Activated CD8-positive, alpha-beta T cell treated with anti-CD3 and anti-CD28 coated beads for 36 hours (primary cell): ENCODE measurements around the gene SYNDIG1. TPM values are rescaled to one million over a fixed set of nuclear protein-coding genes. Genes with fewer than 3 reads are reported as not detected.

Source experiments
- ATAC-seq: fragments of 200-7000 bp; cut with Tn5 transposase; one replicate; pipeline ENCODE4 v1.10.0; 2021; ENCODE audit warnings: mild to moderate bottlenecking, moderate library complexity
- CTCF ChIA-PET: fragments of 350-600 bp; sonication (Branson Sonifier 250); formaldehyde crosslinking; loops from one replicate; lab custom pipeline; 2021; ENCODE audit warnings: antibody characterized with exemption; lab: Charles Lee
- POLR2A ChIA-PET: fragments of 350-600 bp; sonication (Branson Sonifier 250); formaldehyde crosslinking; loops from one replicate; lab custom pipeline; 2021; ENCODE audit warnings: antibody characterized with exemption; lab: Charles Lee
- DNase-seq: peaks from one replicate; pipeline ENCODE4 v3.0.0-alpha.2; 2020
- H3K27ac Mint-ChIP-seq: one replicate; pipeline ENCODE4 v1.8.0; 2021; ENCODE audit warnings: mild to moderate bottlenecking, mixed read lengths
- H3K27me3 Mint-ChIP-seq: one replicate; pipeline ENCODE4 v1.8.0; 2021; ENCODE audit warnings: mixed read lengths
- H3K36me3 Mint-ChIP-seq: one replicate; pipeline ENCODE4 v1.8.0; 2021; ENCODE audit warnings: low read depth, mixed read lengths
- H3K4me1 Mint-ChIP-seq: one replicate; pipeline ENCODE4 v1.8.0; 2021; ENCODE audit warnings: low read depth, mixed read lengths
- H3K4me3 Mint-ChIP-seq: one replicate; pipeline ENCODE4 v1.8.0; 2021; ENCODE audit warnings: mild to moderate bottlenecking, moderate library complexity, mixed read lengths
- H3K9me3 Mint-ChIP-seq: one replicate; pipeline ENCODE4 v1.8.0; 2021; ENCODE audit warnings: mixed read lengths
- CTCF ChIP-seq: fragments of 200-600 bp; IDR thresholded peaks from one replicate; pipeline ENCODE4 v1.8.0; 2022; ENCODE audit warnings: antibody characterized with exemption, mild to moderate bottlenecking
- intact Hi-C: fragments of 100-400 bp; cut with micrococcal nuclease; formaldehyde crosslinking; loops from one replicate; pipeline ENCODE4 v1.10.0; 2022
- total RNA-seq, 2 experiments: library from RNA; stranded (reverse); gene quantifications; one replicate each; pipeline ENCODE4 v1.2.3, GENCODE V29; 2021

The SYNDIG1 gene
- total RNA-seq, 2 experiments from 2014 or later, result not detected

GRCh38 chr20:24465159-24465558 lies 4.3 kb upstream of the SYNDIG1 start:
- Mint-ChIP-seq H3K27me3 (peaks cover 17% of the 10 kb centered on the region), H3K4me3 (no peak overlapping the region), H3K9me3 (no peaks in the 10 kb centered on the region), H3K27ac (no peak overlapping the region), H3K36me3 (no peaks in the 10 kb centered on the region), H3K4me1 (no peaks in the 10 kb centered on the region)
- DNase-seq, result no peak
- CTCF ChIA-PET, result no interaction called here
- ATAC-seq, result no peak
- POLR2A ChIA-PET, result interaction anchor here (0.6 kb wide), 1 partner anchor 190 kb away, joined by 3 read pairs; no protein-coding TSS in a partner anchor
- no peak for TF ChIP-seq CTCF
- intact Hi-C loops, result no loop called here

- H3K27me3 Mint-ChIP-seq, result peaks cover 21% of the 10 kb centered on the region
- intact Hi-C loops, result no loop called here
- TF ChIP-seq CTCF, result no peak
- ATAC-seq, result no peak
- DNase-seq, result no peak
- H3K4me1 Mint-ChIP-seq, result peaks cover 1% of the 10 kb centered on the region
- CTCF ChIA-PET, result no interaction called here
- no peak overlapping the region for H3K4me3 Mint-ChIP-seq
- H3K9me3 Mint-ChIP-seq, result no peaks in the 10 kb centered on the region
- no peak overlapping the region for H3K27ac Mint-ChIP-seq
- POLR2A ChIA-PET, result no interaction called here
- H3K36me3 Mint-ChIP-seq, result no peaks in the 10 kb centered on the region
Observed at GRCh38 chr20:24465730-24466129, 3.7 kb upstream of the SYNDIG1 start.

GRCh38 chr20:24468401-24469115 lies 871 bp upstream of the SYNDIG1 start:
- H3K27me3 Mint-ChIP-seq, result peaks cover 34% of the 10 kb centered on the region
- H3K27ac Mint-ChIP-seq, result no peak overlapping the region
- intact Hi-C loops, result no loop called here

GRCh38 chr20:24469894-24470745 lies 691 bp downstream of the SYNDIG1 start:
- intact Hi-C loops, result no loop called here
- Mint-ChIP-seq H3K4me1 (peaks cover 8% of the 10 kb centered on the region), H3K27ac (no peak overlapping the region), H3K4me3 (peak overlapping the region; percentile 47), H3K36me3 (no peaks in the 10 kb centered on the region), H3K9me3 (no peaks in the 10 kb centered on the region), H3K27me3 (peaks cover 34% of the 10 kb centered on the region)
- DNase-seq (no peak), ATAC-seq (no peak)
- TF ChIP-seq CTCF, result no peak
- CTCF ChIA-PET, result no interaction called here
- POLR2A ChIA-PET, result no interaction called here

More at GRCh38 chr20:24468401-24469115, 871 bp upstream of the SYNDIG1 start:
- DNase-seq, result no peak
- no peak overlapping the region for H3K4me3 Mint-ChIP-seq
- no peaks in the 10 kb centered on the region for H3K36me3 Mint-ChIP-seq
- no peaks in the 10 kb centered on the region for H3K9me3 Mint-ChIP-seq
- no peak for TF ChIP-seq CTCF
- CTCF ChIA-PET, result no interaction called here
- no peak for ATAC-seq
- POLR2A ChIA-PET, result no interaction called here
- H3K4me1 Mint-ChIP-seq, result peaks cover 8% of the 10 kb centered on the region
